ENCODE results near the gene UBASH3A. TPM values are rescaled to one million over a fixed set of nuclear protein-coding genes. Genes with fewer than 3 reads are reported as not detected.
"Not testable (repeated sequence)": the region's sequence is repeated elsewhere in the genome, so short reads cannot be mapped to it uniquely, and the experiment has no call there.

The UBASH3A gene
- polyA plus RNA-seq, 10 donors: 0.22 to 2.3 (median 0.56) TPM; not detected in 7

GRCh38 chr21:42467140-42467983 lies 63.7 kb downstream of the UBASH3A start:
- DNase-seq: peak in 2 of 3 donors; percentile 10 to 23

- DNase-seq: no peak
Measured at GRCh38 chr21:42468491-42469131, 64.9 kb downstream of the UBASH3A start.

- DNase-seq: no peak
Measured at GRCh38 chr21:42469272-42469671, 65.6 kb downstream of the UBASH3A start.

- not testable (repeated sequence) for DNase-seq
Measured at GRCh38 chr21:42469726-42470125, 66.0 kb downstream of the UBASH3A start.

- DNase-seq: no peak
Measured at GRCh38 chr21:42471206-42471605, 67.5 kb downstream of the UBASH3A start.

GRCh38 chr21:42471716-42472330 lies 68.1 kb downstream of the UBASH3A start:
- no peak for DNase-seq

GRCh38 chr21:42472521-42472920 lies 68.8 kb downstream of the UBASH3A start:
- DNase-seq: no peak

- DNase-seq: no peak
Measured at GRCh38 chr21:42473498-42474042, 69.9 kb downstream of the UBASH3A start.

GRCh38 chr21:42474043-42474831 lies 70.5 kb downstream of the UBASH3A start:
- no peak for DNase-seq

GRCh38 chr21:42475036-42475435 lies 71.3 kb downstream of the UBASH3A start:
- no peak for DNase-seq

- DNase-seq: no peak
Measured at GRCh38 chr21:42475526-42476387, 72.1 kb downstream of the UBASH3A start.

GRCh38 chr21:42476388-42477331 lies 73.0 kb downstream of the UBASH3A start:
- no peak for DNase-seq

GRCh38 chr21:42478504-42478903 lies 74.8 kb downstream of the UBASH3A start:
- no peak for DNase-seq

- DNase-seq: no peak
Measured at GRCh38 chr21:42479582-42479981, 75.9 kb downstream of the UBASH3A start.

- DNase-seq: no peak
Measured at GRCh38 chr21:42480736-42481135, 77.0 kb downstream of the UBASH3A start.

GRCh38 chr21:42481169-42481568 lies 77.5 kb downstream of the UBASH3A start:
- DNase-seq: no peak

- no peak for DNase-seq
Measured at GRCh38 chr21:42484966-42485365, 81.3 kb downstream of the UBASH3A start.

GRCh38 chr21:42486072-42486471 lies 82.4 kb downstream of the UBASH3A start:
- no peak for DNase-seq

- no peak for DNase-seq
Measured at GRCh38 chr21:42486531-42486930, 82.8 kb downstream of the UBASH3A start.

Measured in muscle of back (tissue), 11 donors.